GM12873 (cell line): Measurements from ENCODE around the gene MGMT.

Source experiments
- TF ChIP-seq, protein P1 (sequence below): IDR thresholded peaks from 2 replicates; pipeline ENCODE4 v1.5.1; 2012; ENCODE audit warnings: low read depth, mild to moderate bottlenecking, moderate library complexity, low read length, control low read depth; ENCODE audit not compliant: insufficient read depth; ENCODE audit errors: missing control alignments

MGMT gene

GRCh38 chr10:129599160-129599559 is 132.1 kb downstream of the MGMT start:
- TF ChIP-seq, protein P1, sequence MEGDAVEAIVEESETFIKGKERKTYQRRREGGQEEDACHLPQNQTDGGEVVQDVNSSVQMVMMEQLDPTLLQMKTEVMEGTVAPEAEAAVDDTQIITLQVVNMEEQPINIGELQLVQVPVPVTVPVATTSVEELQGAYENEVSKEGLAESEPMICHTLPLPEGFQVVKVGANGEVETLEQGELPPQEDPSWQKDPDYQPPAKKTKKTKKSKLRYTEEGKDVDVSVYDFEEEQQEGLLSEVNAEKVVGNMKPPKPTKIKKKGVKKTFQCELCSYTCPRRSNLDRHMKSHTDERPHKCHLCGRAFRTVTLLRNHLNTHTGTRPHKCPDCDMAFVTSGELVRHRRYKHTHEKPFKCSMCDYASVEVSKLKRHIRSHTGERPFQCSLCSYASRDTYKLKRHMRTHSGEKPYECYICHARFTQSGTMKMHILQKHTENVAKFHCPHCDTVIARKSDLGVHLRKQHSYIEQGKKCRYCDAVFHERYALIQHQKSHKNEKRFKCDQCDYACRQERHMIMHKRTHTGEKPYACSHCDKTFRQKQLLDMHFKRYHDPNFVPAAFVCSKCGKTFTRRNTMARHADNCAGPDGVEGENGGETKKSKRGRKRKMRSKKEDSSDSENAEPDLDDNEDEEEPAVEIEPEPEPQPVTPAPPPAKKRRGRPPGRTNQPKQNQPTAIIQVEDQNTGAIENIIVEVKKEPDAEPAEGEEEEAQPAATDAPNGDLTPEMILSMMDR: no peak

- TF ChIP-seq, protein P1: no peak
These were observed 134.7 kb downstream of the MGMT start for GRCh38 chr10:129601737-129602136.

- TF ChIP-seq, protein P1: no peak
These were observed 136.0 kb downstream of the MGMT start for GRCh38 chr10:129602938-129603535.

DNA sequence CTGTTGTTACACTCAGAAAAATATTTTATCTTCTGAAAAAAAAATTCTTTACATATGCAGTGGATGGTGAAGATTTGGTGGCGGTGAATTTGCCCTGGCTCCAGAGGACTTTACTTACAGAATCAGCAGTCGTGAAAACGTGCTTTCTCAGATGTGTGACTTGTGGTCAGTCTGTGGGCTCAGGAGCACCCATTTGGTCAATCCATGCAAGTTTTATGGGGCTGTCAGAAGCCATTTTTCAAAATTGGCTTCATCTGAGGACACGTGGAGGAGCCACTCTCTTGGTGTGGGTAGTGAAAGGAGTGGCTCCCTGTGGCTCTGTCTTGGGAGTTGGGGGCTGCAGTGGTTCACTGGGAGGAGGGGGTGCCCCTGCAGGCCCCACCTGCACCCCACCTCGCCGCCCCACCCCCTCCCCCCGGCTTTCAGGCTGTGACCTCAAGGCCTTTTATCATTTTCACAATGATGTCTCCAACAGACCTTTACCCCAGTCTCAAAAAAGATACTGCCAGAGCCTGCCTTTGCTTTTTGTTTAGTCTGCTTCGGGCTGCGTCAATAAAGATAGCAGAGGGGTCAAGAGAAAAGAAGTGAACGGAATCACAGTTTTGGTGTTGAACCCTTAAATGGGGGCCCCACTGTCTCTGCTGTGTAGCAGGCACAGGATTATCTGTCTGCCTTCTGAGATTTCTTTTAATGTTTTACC is 137.4 kb downstream of the MGMT start:
- TF ChIP-seq, protein P1: no peak

GRCh38 chr10:129605266-129605985 is 138.4 kb downstream of the MGMT start:
- TF ChIP-seq, protein P1: no peak

DNA sequence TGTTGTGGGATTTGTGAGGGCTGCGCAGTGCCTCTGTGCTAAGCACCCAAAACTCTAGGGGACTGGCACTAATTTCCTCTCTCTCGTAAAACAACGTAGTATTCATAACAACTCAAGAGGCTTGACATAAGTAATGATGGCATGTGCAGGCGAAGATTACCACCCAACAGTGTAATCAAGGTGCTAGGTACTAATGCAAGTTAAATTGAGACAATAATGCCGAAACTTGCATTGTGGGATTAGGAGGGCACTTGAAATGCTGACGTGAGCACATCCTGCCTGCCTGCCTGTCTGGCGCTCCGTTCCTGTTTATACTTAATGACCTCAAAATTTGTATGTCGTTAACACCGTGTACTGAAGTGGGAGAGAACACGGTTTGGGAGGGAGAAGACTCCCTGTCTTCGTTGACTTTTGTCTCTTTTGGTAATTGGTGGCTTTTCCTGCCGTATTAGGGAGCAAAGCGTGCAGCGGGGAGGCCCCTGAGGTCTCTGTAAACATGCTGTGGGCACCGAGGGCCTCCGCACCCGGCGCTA is 139.0 kb downstream of the MGMT start:
- TF ChIP-seq, protein P1: no peak

GRCh38 chr10:129607607-129608109 is 140.6 kb downstream of the MGMT start:
- TF ChIP-seq, protein P1: no peak
